Measurements from ENCODE around the gene PLCG1. TPM values are rescaled to one million over a fixed set of nuclear protein-coding genes. Genes with fewer than 3 reads are reported as not detected.

The PLCG1 gene
- total RNA-seq, 2 donors from 2014 or later, result 40.0 to 87.7 TPM

GRCh38 chr20:41135888-41136679, 1.3 kb upstream of the PLCG1 start:
- peak overlapping the region; percentile 84 to 92 (median 91) for H3K27ac ChIP-seq
- intact Hi-C loops (cut with DNase I), result no loop called here
- peaks cover 33% of the 10 kb centered on the region for H3K4me1 ChIP-seq
- ATAC-seq (no peak), DNase-seq (no peak)
- no peaks in the 10 kb centered on the region for H3K36me3 ChIP-seq (replicated peaks in 1 of 2; ENCODE audit: insufficient read depth in 1 of 2, low read depth in 2 of 2)
- WGBS, 2 donors, result 41% methylated on average over 23 of the region's 23 CpGs
- peak overlapping the region in 1 of 2 donors; percentile 66 for H3K4me3 ChIP-seq
- H3K27me3 ChIP-seq, result no peaks in the 10 kb centered on the region
- no peaks in the 10 kb centered on the region for H3K9me3 ChIP-seq
- TF ChIP-seq CTCF (IDR thresholded peaks at IDR 0.05), result no peak
- no peak for TF ChIP-seq POLR2A (IDR thresholded peaks at IDR 0.05)

DNA sequence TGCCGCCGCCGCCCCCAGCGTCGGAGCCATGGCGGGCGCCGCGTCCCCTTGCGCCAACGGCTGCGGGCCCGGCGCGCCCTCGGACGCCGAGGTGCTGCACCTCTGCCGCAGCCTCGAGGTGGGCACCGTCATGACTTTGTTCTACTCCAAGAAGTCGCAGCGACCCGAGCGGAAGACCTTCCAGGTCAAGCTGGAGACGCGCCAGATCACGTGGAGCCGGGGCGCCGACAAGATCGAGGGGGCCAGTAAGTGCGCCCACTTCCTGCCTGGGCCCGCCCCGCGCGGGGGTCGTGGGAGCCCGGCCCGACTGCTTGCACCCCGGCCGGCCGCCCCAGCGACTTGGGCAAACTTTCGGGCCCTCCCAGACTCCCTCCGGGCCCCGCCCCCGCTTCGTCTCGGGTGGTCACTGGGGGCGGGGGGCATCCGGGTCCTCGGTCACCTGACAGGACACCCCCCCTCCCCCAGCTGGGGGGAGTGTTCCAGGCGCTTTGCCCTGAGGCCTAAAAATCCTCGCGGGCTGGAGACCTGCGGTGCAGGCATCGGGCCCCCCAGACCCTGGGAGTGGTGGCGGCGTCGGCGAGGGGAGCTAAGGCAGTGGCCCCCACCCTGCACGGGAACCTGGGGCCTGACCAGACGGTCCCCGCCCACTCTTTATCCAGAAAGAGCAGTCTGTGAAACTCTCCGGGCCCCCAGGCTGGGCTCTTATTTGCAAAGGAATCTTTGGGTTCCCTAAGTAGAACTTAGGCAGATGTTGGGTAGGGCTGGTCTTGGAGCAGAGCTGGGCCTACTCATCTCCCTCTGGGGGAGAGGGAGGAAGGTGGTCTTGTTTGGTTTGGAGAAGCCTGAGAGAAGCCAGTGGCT, 501 bp downstream of the PLCG1 start:
- peak overlapping the region; percentile 66 for H3K4me3 ChIP-seq
- WGBS, 2 donors, result 0 to 1% methylated on average over 1 to 47 of the region's 66 CpGs
- peak overlapping the region; percentile 47 to 92 (median 91) for H3K27ac ChIP-seq
- H3K4me1 ChIP-seq, result peaks cover 44% of the 10 kb centered on the region
- H3K9me3 ChIP-seq, result no peaks in the 10 kb centered on the region
- TF ChIP-seq CTCF (IDR thresholded peaks at IDR 0.05), result no peak
- peak in 1 of 3 donors; percentile 30 for TF ChIP-seq POLR2A (IDR thresholded peaks at IDR 0.05)
- intact Hi-C loops (cut with DNase I), result no loop called here
- ATAC-seq, result peak; percentile 10
- H3K36me3 ChIP-seq (replicated peaks in 1 of 2; ENCODE audit: insufficient read depth in 1 of 2, low read depth in 2 of 2), result no peaks in the 10 kb centered on the region
- H3K27me3 ChIP-seq, result no peaks in the 10 kb centered on the region
- DNase-seq, result peak; percentile 64 to 69 (median 66)

DNA sequence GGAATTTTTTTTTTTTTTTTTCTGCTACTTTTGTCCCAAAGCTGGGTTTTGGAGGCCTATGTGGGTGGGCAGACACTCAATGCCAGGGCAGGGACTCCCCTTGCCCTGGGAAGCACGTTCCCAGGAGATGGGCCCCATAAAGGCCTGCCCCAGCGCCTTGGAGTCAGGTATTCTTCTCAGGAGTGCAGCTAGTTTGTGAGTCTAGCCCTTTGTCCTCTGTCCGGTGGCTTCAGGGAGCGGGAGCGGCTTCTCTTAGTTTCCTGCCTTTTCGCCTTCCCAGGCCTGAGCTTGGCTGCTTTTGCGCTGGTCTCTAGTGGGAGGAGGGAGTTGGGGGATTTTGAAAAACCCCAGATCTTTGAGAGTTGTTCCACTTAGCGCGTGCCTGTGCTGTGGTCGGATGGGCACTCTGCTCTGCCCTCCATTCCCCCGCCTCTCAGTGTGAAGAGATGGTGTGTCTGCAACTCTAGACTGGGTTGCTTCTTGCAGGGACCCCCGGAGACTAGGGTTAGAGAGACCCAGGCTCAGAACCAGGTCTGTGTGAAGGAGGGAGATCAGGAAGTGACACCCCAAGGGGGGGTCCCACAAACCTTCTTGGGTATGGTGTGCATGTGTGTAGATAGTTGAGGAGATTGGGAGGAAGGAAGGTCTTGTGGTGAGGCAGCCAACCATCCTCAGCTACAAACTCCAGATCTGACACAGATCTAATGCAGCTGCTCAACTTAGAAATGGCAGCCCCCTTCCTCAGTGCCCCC, 1.3 kb downstream of the PLCG1 start:
- ATAC-seq, result no peak
- no peaks in the 10 kb centered on the region for H3K27me3 ChIP-seq
- H3K9me3 ChIP-seq, result no peaks in the 10 kb centered on the region
- H3K4me3 ChIP-seq, result no peak overlapping the region
- H3K4me1 ChIP-seq, result peaks cover 44% of the 10 kb centered on the region
- intact Hi-C loops (cut with DNase I), result no loop called here
- DNase-seq, result peak in 1 of 4 donors; percentile 16
- no peaks in the 10 kb centered on the region for H3K36me3 ChIP-seq (replicated peaks in 1 of 2; ENCODE audit: insufficient read depth in 1 of 2, low read depth in 2 of 2)
- WGBS, 2 donors, result 51 to 59% methylated on average over 12 of the region's 12 CpGs
- peak overlapping the region in 3 of 4 donors; percentile 91 to 92 (median 91) for H3K27ac ChIP-seq
- TF ChIP-seq POLR2A (IDR thresholded peaks at IDR 0.05), result no peak
- TF ChIP-seq CTCF (IDR thresholded peaks at IDR 0.05), result no peak

DNA sequence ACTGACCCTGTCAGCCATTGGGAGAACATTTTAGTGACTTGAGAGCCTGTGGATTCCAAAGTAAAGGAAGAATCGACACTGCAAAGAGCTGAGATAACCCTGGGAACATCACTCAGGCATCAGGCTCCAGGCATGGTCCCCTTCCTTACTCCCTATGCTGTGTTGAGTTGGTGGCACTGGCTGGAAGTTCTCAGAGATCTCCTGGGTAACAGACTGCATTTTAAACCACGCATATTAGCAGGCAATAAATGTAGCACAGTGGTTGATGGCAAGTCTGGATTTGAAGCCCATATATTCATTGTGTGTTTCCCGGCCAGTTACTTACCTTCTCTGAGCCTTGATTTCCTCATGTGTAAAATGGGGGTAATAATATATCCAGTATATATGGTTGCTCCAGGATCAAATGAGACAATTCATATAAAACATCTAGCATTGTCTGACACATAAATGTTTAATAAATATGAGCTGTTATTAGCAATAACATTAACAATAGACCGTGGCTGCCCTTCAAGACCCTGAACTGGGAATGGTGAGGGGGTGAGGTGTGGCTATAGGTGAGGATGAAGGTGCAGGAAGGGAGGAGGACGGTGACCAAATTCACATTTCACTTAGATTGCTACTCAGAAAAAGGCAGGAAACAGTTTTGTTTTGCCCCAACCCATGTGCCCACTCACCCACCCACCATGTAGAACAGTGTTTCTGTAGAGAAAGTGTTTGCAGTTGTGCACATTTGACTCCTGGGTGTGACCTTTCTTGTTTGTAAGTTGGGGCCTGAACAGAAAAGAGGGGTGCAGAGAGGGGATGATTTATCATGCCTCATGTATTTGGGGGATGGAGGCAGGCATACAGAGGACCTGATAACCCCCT, 2.1 kb downstream of the PLCG1 start:
- TF ChIP-seq POLR2A (IDR thresholded peaks at IDR 0.05), result no peak
- TF ChIP-seq CTCF (IDR thresholded peaks at IDR 0.05), result no peak
- H3K4me3 ChIP-seq, result no peak overlapping the region
- H3K4me1 ChIP-seq, result peaks cover 44% of the 10 kb centered on the region
- peak overlapping the region in 1 of 4 donors; percentile 92 for H3K27ac ChIP-seq
- ATAC-seq, result no peak
- 60 to 67% methylated on average over 5 of the region's 5 CpGs for WGBS, 2 donors
- DNase-seq, result no peak
- no peaks in the 10 kb centered on the region for H3K36me3 ChIP-seq (replicated peaks in 1 of 2; ENCODE audit: insufficient read depth in 1 of 2, low read depth in 2 of 2)
- intact Hi-C loops (cut with DNase I), result no loop called here
- no peaks in the 10 kb centered on the region for H3K27me3 ChIP-seq
- H3K9me3 ChIP-seq, result no peaks in the 10 kb centered on the region

Measured in body of pancreas (tissue), 4 donors.